ENCODE measurements around the gene KRTAP4-12.
"Not testable (repeated sequence)": the region's sequence is repeated elsewhere in the genome, so short reads cannot be mapped to it uniquely, and the experiment has no call there.

Gene KRTAP4-12

DNA sequence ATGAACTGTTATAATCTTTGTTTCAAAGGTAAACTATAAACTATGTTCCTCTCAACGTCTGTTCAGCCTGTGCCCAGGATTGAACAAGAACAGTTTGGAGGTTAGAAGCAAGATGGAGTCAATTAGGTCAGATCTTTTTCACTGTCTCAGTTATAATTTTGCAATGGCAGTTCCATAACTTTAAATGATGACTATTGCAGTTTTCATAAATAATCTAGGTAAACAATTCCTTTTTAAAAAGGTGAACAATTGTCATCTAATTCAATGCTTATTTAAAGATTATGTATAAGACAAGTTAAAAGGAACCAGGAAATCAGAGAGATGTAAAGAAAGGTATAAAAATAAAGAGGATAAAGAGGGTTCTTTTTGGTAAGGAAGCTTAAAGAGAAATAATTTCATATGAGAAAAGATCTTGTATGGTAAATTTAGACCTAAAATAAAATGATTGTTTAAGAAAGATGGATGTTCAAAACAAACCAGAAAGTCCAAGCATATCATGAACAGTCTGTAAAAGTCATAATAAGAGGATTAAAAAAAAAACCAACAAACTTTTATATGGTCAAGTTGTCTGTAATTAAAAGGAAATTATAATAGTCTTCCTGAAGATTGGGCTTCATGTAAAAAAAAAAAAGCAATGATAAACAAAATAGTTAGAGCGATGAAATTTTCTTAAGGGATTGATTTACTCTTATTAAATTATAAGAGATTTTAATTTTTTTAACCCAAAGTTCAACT is 12.7 kb downstream of the KRTAP4-12 start:
- no peaks in the 10 kb centered on the region for H3K27me3 ChIP-seq (replicated peaks; ENCODE audit: control insufficient read depth, insufficient read depth, low read length, poor library complexity, severe bottlenecking)
- H3K27ac ChIP-seq (ENCODE audit: insufficient read depth, low read length, poor library complexity, severe bottlenecking) = no peak overlapping the region
- H3K36me3 ChIP-seq (ENCODE audit: control insufficient read depth, insufficient read depth, low read length) = no peaks in the 10 kb centered on the region
- no peaks in the 10 kb centered on the region for H3K9me3 ChIP-seq (ENCODE audit: control insufficient read depth, low read length)
- H3K4me1 ChIP-seq (ENCODE audit: control insufficient read depth, insufficient read depth, low read length, poor library complexity, severe bottlenecking) = no peaks in the 10 kb centered on the region
- H3K4me3 ChIP-seq (ENCODE audit: insufficient read depth, low read depth, low read length, poor library complexity, severe bottlenecking) = no peak overlapping the region
- DNase-seq = no peak

DNA sequence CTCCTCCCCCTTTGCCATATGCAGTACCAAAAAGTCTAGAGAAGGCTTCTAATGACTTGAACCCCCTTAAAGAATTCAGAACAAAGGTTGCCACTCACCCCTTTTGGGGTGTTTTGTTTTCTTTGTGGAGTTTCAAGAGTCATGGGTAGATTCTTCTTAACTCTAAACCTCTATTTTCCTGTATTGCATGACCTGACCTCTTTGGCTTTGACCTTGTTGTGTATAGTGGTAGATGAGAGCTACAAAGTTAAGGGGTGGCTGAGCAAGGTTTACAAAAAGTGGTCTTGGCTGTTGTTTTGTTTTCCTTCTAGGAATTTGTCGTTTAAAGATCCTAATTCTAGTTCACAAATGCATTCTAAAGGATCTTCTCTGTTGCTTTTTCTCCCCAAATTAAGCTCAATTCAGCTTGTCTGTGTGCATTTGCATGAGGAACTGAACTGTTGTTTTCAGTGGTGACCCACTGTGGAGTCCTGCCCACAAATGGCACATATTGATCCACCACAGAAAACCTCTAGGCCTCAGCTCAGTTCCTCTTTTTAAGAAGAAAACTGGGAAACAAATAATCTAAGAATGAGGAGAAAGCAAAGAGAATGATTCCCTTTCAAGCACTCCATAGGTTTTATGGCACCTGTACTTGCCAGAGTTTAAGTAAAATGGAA is 15.1 kb downstream of the KRTAP4-12 start:
- H3K9me3 ChIP-seq (ENCODE audit: control insufficient read depth, low read length); H3K36me3 ChIP-seq (ENCODE audit: control insufficient read depth, insufficient read depth, low read length); H3K4me3 ChIP-seq (ENCODE audit: insufficient read depth, low read depth, low read length, poor library complexity, severe bottlenecking); H3K4me1 ChIP-seq (ENCODE audit: control insufficient read depth, insufficient read depth, low read length, poor library complexity, severe bottlenecking); H3K27me3 ChIP-seq (replicated peaks; ENCODE audit: control insufficient read depth, insufficient read depth, low read length, poor library complexity, severe bottlenecking); H3K27ac ChIP-seq (ENCODE audit: insufficient read depth, low read length, poor library complexity, severe bottlenecking); DNase-seq: not testable (repeated sequence)

DNA sequence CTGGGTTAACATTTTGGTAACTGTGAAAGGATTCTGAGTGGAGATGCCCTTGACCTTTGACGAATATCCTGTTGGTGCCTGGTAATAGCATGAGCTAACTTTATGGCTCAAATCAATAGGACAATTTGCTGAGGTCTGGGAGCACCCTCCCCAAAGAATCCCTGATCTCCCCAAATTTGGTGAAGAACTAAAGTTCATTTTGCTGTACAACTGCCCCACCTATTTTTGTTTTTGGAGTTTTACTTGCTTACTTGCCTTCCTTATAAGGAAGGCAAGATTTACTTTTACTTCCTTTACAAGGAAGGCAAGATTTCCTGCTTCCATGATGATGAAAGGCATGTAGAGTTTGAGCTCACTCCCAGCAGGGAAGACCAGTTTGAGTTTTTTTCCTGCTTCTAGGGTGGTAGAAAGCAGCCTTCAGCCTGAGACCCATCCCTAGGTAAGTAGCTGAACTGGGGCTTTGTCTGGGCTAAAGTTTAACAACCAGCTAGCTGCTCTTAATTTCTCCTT is 16.0 kb downstream of the KRTAP4-12 start:
- H3K4me3 ChIP-seq (ENCODE audit: insufficient read depth, low read depth, low read length, poor library complexity, severe bottlenecking) = no peak overlapping the region
- no peak overlapping the region for H3K27ac ChIP-seq (ENCODE audit: insufficient read depth, low read length, poor library complexity, severe bottlenecking)
- no peak for DNase-seq
- no peaks in the 10 kb centered on the region for H3K36me3 ChIP-seq (ENCODE audit: control insufficient read depth, insufficient read depth, low read length)
- H3K27me3 ChIP-seq (replicated peaks; ENCODE audit: control insufficient read depth, insufficient read depth, low read length, poor library complexity, severe bottlenecking) = no peaks in the 10 kb centered on the region
- no peaks in the 10 kb centered on the region for H3K9me3 ChIP-seq (ENCODE audit: control insufficient read depth, low read length)
- no peaks in the 10 kb centered on the region for H3K4me1 ChIP-seq (ENCODE audit: control insufficient read depth, insufficient read depth, low read length, poor library complexity, severe bottlenecking)

DNA sequence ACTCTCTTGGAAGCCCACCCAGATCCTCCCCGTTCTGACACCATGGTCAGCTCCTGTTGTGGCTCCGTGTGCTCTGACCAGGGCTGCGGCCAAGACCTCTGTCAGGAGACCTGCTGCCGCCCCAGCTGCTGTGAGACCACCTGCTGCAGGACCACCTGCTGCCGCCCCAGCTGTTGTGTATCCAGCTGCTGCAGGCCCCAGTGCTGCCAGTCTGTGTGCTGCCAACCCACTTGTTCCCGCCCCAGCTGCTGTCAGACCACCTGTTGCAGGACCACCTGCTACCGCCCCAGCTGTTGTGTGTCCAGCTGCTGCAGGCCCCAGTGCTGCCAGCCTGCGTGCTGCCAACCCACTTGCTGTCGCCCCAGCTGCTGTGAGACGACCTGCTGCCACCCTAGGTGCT is 18.6 kb downstream of the KRTAP4-12 start, which contains the start of gene KRTAP4-9:
Gene KRTAP4-9, plus strand, starts transcription at position 43 of the 400 bp plus-strand sequence. Its CDS starts 0 bp downstream, at position 43.
- not testable (repeated sequence) for H3K9me3 ChIP-seq (ENCODE audit: control insufficient read depth, low read length); H3K27me3 ChIP-seq (replicated peaks; ENCODE audit: control insufficient read depth, insufficient read depth, low read length, poor library complexity, severe bottlenecking); H3K4me3 ChIP-seq (ENCODE audit: insufficient read depth, low read depth, low read length, poor library complexity, severe bottlenecking); DNase-seq; H3K27ac ChIP-seq (ENCODE audit: insufficient read depth, low read length, poor library complexity, severe bottlenecking); H3K4me1 ChIP-seq (ENCODE audit: control insufficient read depth, insufficient read depth, low read length, poor library complexity, severe bottlenecking); H3K36me3 ChIP-seq (ENCODE audit: control insufficient read depth, insufficient read depth, low read length)

DNA sequence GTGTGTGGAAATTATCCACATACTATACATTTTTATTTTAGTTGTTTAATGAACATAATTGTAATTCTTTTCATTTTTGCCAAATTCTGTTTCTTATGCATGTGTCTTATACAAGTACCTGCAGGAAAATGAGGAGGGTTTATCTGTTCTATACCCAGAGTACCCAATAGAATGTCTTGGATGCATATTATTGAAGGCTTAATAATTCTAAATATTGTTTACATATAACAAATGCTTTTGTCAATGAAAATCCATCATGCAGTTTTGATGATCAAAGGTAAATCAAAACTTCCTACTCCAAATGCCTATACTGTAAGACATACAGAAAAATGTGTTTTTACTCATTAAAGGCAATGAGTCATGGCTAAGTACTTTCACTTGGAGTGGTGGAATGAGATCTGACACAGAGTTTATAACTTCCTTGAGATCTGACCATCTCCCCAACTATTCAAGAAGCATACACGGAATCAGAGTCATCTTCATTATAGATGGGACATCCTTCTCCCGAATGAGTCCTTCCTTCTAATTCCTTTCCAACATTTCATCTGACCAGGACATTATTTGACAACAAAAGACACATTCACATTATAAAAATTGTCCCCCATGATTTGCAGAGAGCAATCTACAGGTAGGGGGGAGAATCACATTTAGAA is 19.5 kb downstream of the KRTAP4-12 start:
- not testable (repeated sequence) for H3K36me3 ChIP-seq (ENCODE audit: control insufficient read depth, insufficient read depth, low read length); H3K4me1 ChIP-seq (ENCODE audit: control insufficient read depth, insufficient read depth, low read length, poor library complexity, severe bottlenecking); H3K9me3 ChIP-seq (ENCODE audit: control insufficient read depth, low read length); H3K27me3 ChIP-seq (replicated peaks; ENCODE audit: control insufficient read depth, insufficient read depth, low read length, poor library complexity, severe bottlenecking); DNase-seq; H3K4me3 ChIP-seq (ENCODE audit: insufficient read depth, low read depth, low read length, poor library complexity, severe bottlenecking); H3K27ac ChIP-seq (ENCODE audit: insufficient read depth, low read length, poor library complexity, severe bottlenecking)

DNA sequence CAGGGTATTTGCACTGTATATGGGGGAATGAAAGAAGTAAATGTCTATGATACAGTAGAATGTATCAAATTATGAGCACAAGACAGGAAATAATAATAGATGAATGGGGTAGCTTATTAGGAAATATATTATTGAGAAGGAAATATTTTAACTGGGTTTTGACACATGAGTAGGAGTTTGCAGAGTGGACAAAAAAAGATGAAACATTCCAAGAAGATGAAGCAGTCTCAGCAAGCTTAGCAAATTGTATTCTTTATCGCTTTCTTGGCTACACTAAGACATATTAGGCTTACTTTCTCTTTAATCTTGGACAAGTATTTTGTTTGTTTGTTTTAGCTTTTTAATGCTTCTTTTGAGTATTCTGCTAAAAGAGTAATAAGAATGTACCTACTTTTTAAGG is 20.1 kb downstream of the KRTAP4-12 start:
- H3K9me3 ChIP-seq (ENCODE audit: control insufficient read depth, low read length) = no peaks in the 10 kb centered on the region
- no peak overlapping the region for H3K4me3 ChIP-seq (ENCODE audit: insufficient read depth, low read depth, low read length, poor library complexity, severe bottlenecking)
- no peaks in the 10 kb centered on the region for H3K36me3 ChIP-seq (ENCODE audit: control insufficient read depth, insufficient read depth, low read length)
- H3K4me1 ChIP-seq (ENCODE audit: control insufficient read depth, insufficient read depth, low read length, poor library complexity, severe bottlenecking) = no peaks in the 10 kb centered on the region
- DNase-seq = no peak
- no peak overlapping the region for H3K27ac ChIP-seq (ENCODE audit: insufficient read depth, low read length, poor library complexity, severe bottlenecking)
- no peaks in the 10 kb centered on the region for H3K27me3 ChIP-seq (replicated peaks; ENCODE audit: control insufficient read depth, insufficient read depth, low read length, poor library complexity, severe bottlenecking)

DNA sequence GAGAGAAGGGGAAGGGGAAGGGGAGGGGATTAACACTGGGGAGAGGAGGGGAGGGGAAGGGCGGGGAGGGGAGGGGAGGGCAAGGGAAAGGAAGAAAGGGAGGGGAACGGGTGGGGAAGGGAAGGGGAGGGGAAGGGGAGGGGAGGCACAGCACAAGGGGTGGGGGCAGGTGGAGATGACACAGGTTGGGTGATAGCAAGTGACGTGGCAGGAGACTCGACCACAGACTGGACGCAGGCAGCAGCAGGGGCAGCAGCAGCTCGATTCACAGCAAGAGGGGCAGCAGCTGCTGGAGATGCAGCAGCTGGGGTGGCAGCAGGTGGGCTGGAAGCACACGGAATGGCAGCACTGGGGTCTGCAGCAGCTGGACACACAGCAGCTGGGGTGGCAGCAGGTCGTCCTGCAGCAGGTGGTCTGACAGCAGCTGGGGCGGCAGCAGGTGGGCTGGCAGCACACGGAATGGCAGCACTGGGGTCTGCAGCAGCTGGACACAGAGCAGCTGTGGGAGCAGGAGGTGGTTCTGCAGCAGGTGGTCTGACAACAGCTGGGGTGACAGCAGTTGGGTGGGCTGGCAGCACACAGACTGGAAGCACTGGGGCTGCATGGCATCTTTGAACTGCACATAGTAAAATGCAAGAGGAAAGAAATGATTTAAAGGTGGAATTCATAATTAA is 22.3 kb downstream of the KRTAP4-12 start, which contains the start of gene KRTAP4-16:
Gene KRTAP4-16, minus strand, starts transcription at position 624 of the 674 bp plus-strand sequence. Its CDS starts 0 bp downstream, at position 624.
- H3K9me3 ChIP-seq (ENCODE audit: control insufficient read depth, low read length) = no peaks in the 10 kb centered on the region
- H3K27me3 ChIP-seq (replicated peaks; ENCODE audit: control insufficient read depth, insufficient read depth, low read length, poor library complexity, severe bottlenecking) = no peaks in the 10 kb centered on the region
- no peaks in the 10 kb centered on the region for H3K36me3 ChIP-seq (ENCODE audit: control insufficient read depth, insufficient read depth, low read length)
- no peak within 1 kb of the TSS for H3K27ac ChIP-seq (ENCODE audit: insufficient read depth, low read length, poor library complexity, severe bottlenecking)
- no peaks in the 10 kb centered on the region for H3K4me1 ChIP-seq (ENCODE audit: control insufficient read depth, insufficient read depth, low read length, poor library complexity, severe bottlenecking)
- DNase-seq = no peak
- H3K4me3 ChIP-seq (ENCODE audit: insufficient read depth, low read depth, low read length, poor library complexity, severe bottlenecking) = no peak within 1 kb of the TSS

DNA sequence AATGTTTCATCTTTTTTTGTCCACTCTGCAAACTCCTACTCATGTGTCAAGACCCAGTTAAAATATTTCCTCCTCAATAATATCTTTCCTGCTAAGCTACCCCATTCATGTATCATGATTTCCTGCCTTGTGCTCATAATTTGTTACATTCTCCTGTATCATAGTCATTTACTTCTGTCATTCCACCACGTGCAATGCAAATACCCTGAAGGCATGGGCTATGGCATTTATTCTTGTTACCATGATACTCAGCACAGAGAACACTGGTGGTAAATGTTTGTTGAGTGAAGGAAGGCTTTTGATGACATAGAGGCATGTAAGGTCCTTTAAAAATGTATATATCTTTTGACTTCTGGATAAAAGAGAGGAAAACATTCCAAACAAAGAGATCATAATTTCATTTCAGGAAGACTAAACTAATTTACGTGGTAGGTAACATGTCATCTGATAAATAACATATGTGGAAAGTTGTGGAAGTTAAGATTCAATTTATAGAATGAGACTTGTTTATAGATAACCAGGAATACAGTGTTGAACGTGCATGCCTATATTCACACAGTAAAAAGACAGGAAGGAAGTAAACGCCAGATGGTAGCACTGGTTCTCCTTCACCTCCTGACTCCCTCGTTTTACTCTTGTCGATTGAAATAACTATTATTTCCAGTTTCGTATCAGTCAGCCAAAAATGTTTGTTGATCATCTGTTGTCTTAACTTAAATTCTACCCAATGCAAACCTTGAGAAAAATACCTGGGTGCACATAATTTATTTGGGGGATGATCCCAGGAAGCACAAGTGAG is 24.1 kb downstream of the KRTAP4-12 start:
- not testable (repeated sequence) for H3K9me3 ChIP-seq (ENCODE audit: control insufficient read depth, low read length); H3K36me3 ChIP-seq (ENCODE audit: control insufficient read depth, insufficient read depth, low read length); DNase-seq; H3K4me3 ChIP-seq (ENCODE audit: insufficient read depth, low read depth, low read length, poor library complexity, severe bottlenecking); H3K27me3 ChIP-seq (replicated peaks; ENCODE audit: control insufficient read depth, insufficient read depth, low read length, poor library complexity, severe bottlenecking); H3K27ac ChIP-seq (ENCODE audit: insufficient read depth, low read length, poor library complexity, severe bottlenecking); H3K4me1 ChIP-seq (ENCODE audit: control insufficient read depth, insufficient read depth, low read length, poor library complexity, severe bottlenecking)

DNA sequence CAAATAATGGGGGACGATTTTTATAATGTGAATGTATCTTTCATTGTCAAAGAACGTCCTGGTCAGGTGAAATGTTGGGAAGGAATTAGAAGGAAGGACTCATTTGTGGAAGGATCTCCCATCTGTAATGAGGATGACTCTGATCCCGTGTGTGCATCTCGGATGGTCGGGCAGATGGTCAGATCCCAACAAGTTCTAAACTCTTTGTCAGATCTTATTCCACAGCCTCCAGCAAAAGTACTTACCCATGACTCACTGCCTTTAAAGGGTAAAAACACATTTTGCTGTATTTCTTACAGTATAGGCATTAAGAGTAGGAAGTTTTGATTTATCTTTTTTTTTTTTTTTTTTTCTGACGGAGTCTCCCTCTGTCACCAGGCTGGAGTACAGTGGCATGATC is 25.5 kb downstream of the KRTAP4-12 start:
- H3K4me1 ChIP-seq (ENCODE audit: control insufficient read depth, insufficient read depth, low read length, poor library complexity, severe bottlenecking) = no peaks in the 10 kb centered on the region
- no peaks in the 10 kb centered on the region for H3K9me3 ChIP-seq (ENCODE audit: control insufficient read depth, low read length)
- DNase-seq = no peak
- H3K27ac ChIP-seq (ENCODE audit: insufficient read depth, low read length, poor library complexity, severe bottlenecking) = no peak overlapping the region
- H3K36me3 ChIP-seq (ENCODE audit: control insufficient read depth, insufficient read depth, low read length) = no peaks in the 10 kb centered on the region
- no peaks in the 10 kb centered on the region for H3K27me3 ChIP-seq (replicated peaks; ENCODE audit: control insufficient read depth, insufficient read depth, low read length, poor library complexity, severe bottlenecking)
- no peak overlapping the region for H3K4me3 ChIP-seq (ENCODE audit: insufficient read depth, low read depth, low read length, poor library complexity, severe bottlenecking)
